ENCODE measurements around the gene SAAL1.

Gene SAAL1

GRCh38 chr11:18064450-18065054, 41.3 kb downstream of the SAAL1 start:
- Histone ChIP-seq H3K36me3 (ENCODE audit: insufficient read depth, low read length) (no peaks in the 10 kb centered on the region), H3K4me1 (ENCODE audit: insufficient read depth, low read length) (no peaks in the 10 kb centered on the region), H3K9ac (ENCODE audit: low read depth, low read length) (no peak overlapping the region), H3K9me3 (ENCODE audit: control insufficient read depth, insufficient read depth, low read length) (no peaks in the 10 kb centered on the region)

- Histone ChIP-seq H3K9me3 (ENCODE audit: control insufficient read depth, insufficient read depth, low read length) (no peaks in the 10 kb centered on the region), H3K36me3 (ENCODE audit: insufficient read depth, low read length) (no peaks in the 10 kb centered on the region), H3K4me1 (ENCODE audit: insufficient read depth, low read length) (no peaks in the 10 kb centered on the region), H3K9ac (ENCODE audit: low read depth, low read length) (no peak overlapping the region)
Observed at GRCh38 chr11:18063862-18064434, 41.9 kb downstream of the SAAL1 start.

GRCh38 chr11:18063125-18063524, 42.8 kb downstream of the SAAL1 start:
- Histone ChIP-seq H3K9me3 (ENCODE audit: control insufficient read depth, insufficient read depth, low read length) (no peaks in the 10 kb centered on the region), H3K4me1 (ENCODE audit: insufficient read depth, low read length) (no peaks in the 10 kb centered on the region), H3K36me3 (ENCODE audit: insufficient read depth, low read length) (no peaks in the 10 kb centered on the region), H3K9ac (ENCODE audit: low read depth, low read length) (no peak overlapping the region)

GRCh38 chr11:18061351-18061750, 44.5 kb downstream of the SAAL1 start:
- Histone ChIP-seq H3K4me1 (ENCODE audit: insufficient read depth, low read length) (no peaks in the 10 kb centered on the region), H3K9me3 (ENCODE audit: control insufficient read depth, insufficient read depth, low read length) (no peaks in the 10 kb centered on the region), H3K36me3 (ENCODE audit: insufficient read depth, low read length) (no peaks in the 10 kb centered on the region), H3K9ac (ENCODE audit: low read depth, low read length) (no peak overlapping the region)

- Histone ChIP-seq H3K9me3 (ENCODE audit: control insufficient read depth, insufficient read depth, low read length) (no peaks in the 10 kb centered on the region), H3K36me3 (ENCODE audit: insufficient read depth, low read length) (no peaks in the 10 kb centered on the region), H3K4me1 (ENCODE audit: insufficient read depth, low read length) (no peaks in the 10 kb centered on the region), H3K9ac (ENCODE audit: low read depth, low read length) (no peak overlapping the region)
Observed at GRCh38 chr11:18056561-18057181, 49.2 kb downstream of the SAAL1 start.

GRCh38 chr11:18054511-18055103, 51.3 kb downstream of the SAAL1 start:
- Histone ChIP-seq H3K4me1 (ENCODE audit: insufficient read depth, low read length) (no peaks in the 10 kb centered on the region), H3K9me3 (ENCODE audit: control insufficient read depth, insufficient read depth, low read length) (no peaks in the 10 kb centered on the region), H3K9ac (ENCODE audit: low read depth, low read length) (no peak overlapping the region), H3K36me3 (ENCODE audit: insufficient read depth, low read length) (no peaks in the 10 kb centered on the region)

- no peak overlapping the region for H3K9ac ChIP-seq (ENCODE audit: low read depth, low read length)
- H3K4me1 ChIP-seq (ENCODE audit: insufficient read depth, low read length): no peaks in the 10 kb centered on the region
- H3K36me3 ChIP-seq (ENCODE audit: insufficient read depth, low read length): no peaks in the 10 kb centered on the region
- no peaks in the 10 kb centered on the region for H3K9me3 ChIP-seq (ENCODE audit: control insufficient read depth, insufficient read depth, low read length)
Observed at GRCh38 chr11:18050848-18051247, 55.0 kb downstream of the SAAL1 start.

GRCh38 chr11:18046116-18046777, 59.6 kb downstream of the SAAL1 start, which contains the start of gene TPH1:
TPH1 (minus strand) TSS chr11:18046269; CDS start chr11:18040762, 5,507 bp downstream.
- Histone ChIP-seq H3K36me3 (ENCODE audit: insufficient read depth, low read length) (no peaks in the 10 kb centered on the region), H3K9me3 (ENCODE audit: control insufficient read depth, insufficient read depth, low read length) (no peaks in the 10 kb centered on the region), H3K4me1 (ENCODE audit: insufficient read depth, low read length) (peaks cover 4% of the 10 kb centered on the region; the same call in 1 of the 2 replicates), H3K9ac (ENCODE audit: low read depth, low read length) (peak within 1 kb of the TSS; percentile 39; the same call in 1 of the 2 replicates)

- no peak overlapping the region for H3K9ac ChIP-seq (ENCODE audit: low read depth, low read length)
- no peaks in the 10 kb centered on the region for H3K9me3 ChIP-seq (ENCODE audit: control insufficient read depth, insufficient read depth, low read length)
- H3K36me3 ChIP-seq (ENCODE audit: insufficient read depth, low read length): no peaks in the 10 kb centered on the region
- no peaks in the 10 kb centered on the region for H3K4me1 ChIP-seq (ENCODE audit: insufficient read depth, low read length)
Observed at GRCh38 chr11:18036456-18036855, 69.4 kb downstream of the SAAL1 start.

Data from ES-I3 (cell line).